Activated naive CD4-positive, alpha-beta T cell treated with anti-CD3 and anti-CD28 coated beads, Interleukin-2, amount 10 ng/mL, durations not matched to agents 7 days and 5 days (primary cell): ENCODE measurements around the gene TEP1.

Experiments
- CTCF ChIA-PET: fragments of 350-600 bp; sonication (Branson Sonifier 250); formaldehyde crosslinking; loops from one replicate; lab custom pipeline; 2021; ENCODE audit warnings: antibody characterized with exemption; lab: Charles Lee
- DNase-seq: peaks from one replicate; pipeline ENCODE4 v3.0.0-alpha.2; 2020
- H3K27ac Mint-ChIP-seq: one replicate; pipeline ENCODE4 v1.8.0; 2021; ENCODE audit warnings: mild to moderate bottlenecking, moderate library complexity, mixed read lengths
- H3K27me3 Mint-ChIP-seq: one replicate; pipeline ENCODE4 v1.8.0; 2021; ENCODE audit warnings: mild to moderate bottlenecking, mixed read lengths
- H3K36me3 Mint-ChIP-seq: one replicate; pipeline ENCODE4 v1.8.0; 2021; ENCODE audit warnings: mixed read lengths
- H3K4me1 Mint-ChIP-seq: one replicate; pipeline ENCODE4 v1.8.0; 2021; ENCODE audit warnings: mixed read lengths
- H3K4me3 Mint-ChIP-seq: one replicate; pipeline ENCODE4 v1.8.0; 2021; ENCODE audit warnings: mild to moderate bottlenecking, moderate library complexity, mixed read lengths
- H3K9me3 Mint-ChIP-seq: one replicate; pipeline ENCODE4 v1.8.0; 2021; ENCODE audit warnings: mixed read lengths

The TEP1 gene

GRCh38 chr14:20388159-20388558, 25.1 kb downstream of the TEP1 start:
- Mint-ChIP-seq H3K4me1 (no peaks in the 10 kb centered on the region), H3K27ac (no peak overlapping the region), H3K9me3 (no peaks in the 10 kb centered on the region), H3K4me3 (no peak overlapping the region), H3K36me3 (peaks cover 59% of the 10 kb centered on the region), H3K27me3 (no peaks in the 10 kb centered on the region)
- DNase-seq: no peak
- CTCF ChIA-PET: interaction anchor here (1.4 kb wide), 1 partner anchor 61 kb away, joined by 3 read pairs; no protein-coding TSS in a partner anchor

- H3K27me3 Mint-ChIP-seq: no peaks in the 10 kb centered on the region
- no peak overlapping the region for H3K4me3 Mint-ChIP-seq
- peaks cover 59% of the 10 kb centered on the region for H3K36me3 Mint-ChIP-seq
- peak overlapping the region; percentile 35 for H3K27ac Mint-ChIP-seq
- CTCF ChIA-PET: interaction anchor here (1.4 kb wide), 1 partner anchor 61 kb away, joined by 3 read pairs; no protein-coding TSS in a partner anchor
- no peak for DNase-seq
- H3K4me1 Mint-ChIP-seq: no peaks in the 10 kb centered on the region
- no peaks in the 10 kb centered on the region for H3K9me3 Mint-ChIP-seq
These were observed 25.7 kb downstream of the TEP1 start for GRCh38 chr14:20387576-20387975.

GRCh38 chr14:20386276-20386855, 26.9 kb downstream of the TEP1 start:
- Mint-ChIP-seq H3K27ac (no peak overlapping the region), H3K4me1 (no peaks in the 10 kb centered on the region), H3K36me3 (peaks cover 60% of the 10 kb centered on the region), H3K9me3 (no peaks in the 10 kb centered on the region), H3K27me3 (no peaks in the 10 kb centered on the region), H3K4me3 (no peak overlapping the region)
- CTCF ChIA-PET: no interaction called here
- DNase-seq: no peak

- Mint-ChIP-seq H3K27me3 (no peaks in the 10 kb centered on the region), H3K9me3 (no peaks in the 10 kb centered on the region), H3K36me3 (peaks cover 68% of the 10 kb centered on the region), H3K27ac (no peak overlapping the region), H3K4me3 (no peak overlapping the region), H3K4me1 (no peaks in the 10 kb centered on the region)
- CTCF ChIA-PET: interaction anchor here (1.2 to 1.5 kb wide), 2 partner anchors 9 to 31 kb away, joined by 3 to 6 read pairs; no protein-coding TSS in a partner anchor
- DNase-seq: no peak
These were observed 28.4 kb downstream of the TEP1 start for GRCh38 chr14:20384886-20385285.

GRCh38 chr14:20384321-20384720, 29.0 kb downstream of the TEP1 start:
- H3K27ac Mint-ChIP-seq: no peak overlapping the region

GRCh38 chr14:20383636-20384035, 29.7 kb downstream of the TEP1 start:
- no peak for DNase-seq
- no peaks in the 10 kb centered on the region for H3K9me3 Mint-ChIP-seq
- no peaks in the 10 kb centered on the region for H3K27me3 Mint-ChIP-seq
- CTCF ChIA-PET: no interaction called here
- H3K36me3 Mint-ChIP-seq: peaks cover 67% of the 10 kb centered on the region
- no peak overlapping the region for H3K4me3 Mint-ChIP-seq
- H3K27ac Mint-ChIP-seq: no peak overlapping the region
- no peaks in the 10 kb centered on the region for H3K4me1 Mint-ChIP-seq

More at GRCh38 chr14:20384321-20384720, 29.0 kb downstream of the TEP1 start:
- peaks cover 68% of the 10 kb centered on the region for H3K36me3 Mint-ChIP-seq
- CTCF ChIA-PET: interaction anchor here (1.2 to 1.5 kb wide), 2 partner anchors 8 to 31 kb away, joined by 3 to 6 read pairs; no protein-coding TSS in a partner anchor
- H3K4me1 Mint-ChIP-seq: no peaks in the 10 kb centered on the region
- DNase-seq: no peak
- H3K9me3 Mint-ChIP-seq: no peaks in the 10 kb centered on the region
- no peak overlapping the region for H3K4me3 Mint-ChIP-seq
- H3K27me3 Mint-ChIP-seq: no peaks in the 10 kb centered on the region

- Mint-ChIP-seq H3K9me3 (no peaks in the 10 kb centered on the region), H3K4me3 (no peak overlapping the region), H3K36me3 (peaks cover 63% of the 10 kb centered on the region), H3K4me1 (no peaks in the 10 kb centered on the region), H3K27ac (no peak overlapping the region), H3K27me3 (no peaks in the 10 kb centered on the region)
- CTCF ChIA-PET: no interaction called here
- DNase-seq: no peak
These were observed 30.3 kb downstream of the TEP1 start for GRCh38 chr14:20383032-20383431.

GRCh38 chr14:20382526-20382925, 30.8 kb downstream of the TEP1 start:
- no peaks in the 10 kb centered on the region for H3K27me3 Mint-ChIP-seq

GRCh38 chr14:20381341-20381740, 32.0 kb downstream of the TEP1 start:
- CTCF ChIA-PET: interaction anchor here (1.2 kb wide), 1 partner anchor 229 kb away, joined by 3 read pairs; no protein-coding TSS in a partner anchor
- Mint-ChIP-seq H3K4me3 (no peak overlapping the region), H3K27ac (no peak overlapping the region), H3K27me3 (no peaks in the 10 kb centered on the region), H3K36me3 (peaks cover 61% of the 10 kb centered on the region), H3K4me1 (no peaks in the 10 kb centered on the region), H3K9me3 (no peaks in the 10 kb centered on the region)
- no peak for DNase-seq

More at GRCh38 chr14:20382526-20382925, 30.8 kb downstream of the TEP1 start:
- no peak for DNase-seq
- H3K36me3 Mint-ChIP-seq: peaks cover 62% of the 10 kb centered on the region
- H3K4me3 Mint-ChIP-seq: no peak overlapping the region
- H3K27ac Mint-ChIP-seq: no peak overlapping the region
- no peaks in the 10 kb centered on the region for H3K9me3 Mint-ChIP-seq
- H3K4me1 Mint-ChIP-seq: no peaks in the 10 kb centered on the region
- CTCF ChIA-PET: no interaction called here

GRCh38 chr14:20380681-20381080, 32.6 kb downstream of the TEP1 start:
- Mint-ChIP-seq H3K9me3 (no peaks in the 10 kb centered on the region), H3K4me1 (no peaks in the 10 kb centered on the region), H3K4me3 (no peak overlapping the region), H3K27ac (no peak overlapping the region), H3K36me3 (peaks cover 60% of the 10 kb centered on the region), H3K27me3 (no peaks in the 10 kb centered on the region)
- DNase-seq: no peak
- CTCF ChIA-PET: no interaction called here

- H3K4me1 Mint-ChIP-seq: no peaks in the 10 kb centered on the region
- H3K4me3 Mint-ChIP-seq: no peak overlapping the region
- H3K9me3 Mint-ChIP-seq: no peaks in the 10 kb centered on the region
- CTCF ChIA-PET: interaction anchor here (1.5 kb wide), 1 partner anchor 52 kb away, joined by 3 read pairs; no protein-coding TSS in a partner anchor
- H3K27me3 Mint-ChIP-seq: no peaks in the 10 kb centered on the region
- no peak overlapping the region for H3K27ac Mint-ChIP-seq
- no peak for DNase-seq
- H3K36me3 Mint-ChIP-seq: peaks cover 61% of the 10 kb centered on the region
These were observed 33.6 kb downstream of the TEP1 start for GRCh38 chr14:20379743-20380142.

GRCh38 chr14:20377171-20377570, 36.1 kb downstream of the TEP1 start:
- DNase-seq: no peak
- Mint-ChIP-seq H3K9me3 (no peaks in the 10 kb centered on the region), H3K36me3 (peaks cover 62% of the 10 kb centered on the region), H3K4me1 (no peaks in the 10 kb centered on the region), H3K27me3 (no peaks in the 10 kb centered on the region), H3K27ac (no peak overlapping the region), H3K4me3 (no peak overlapping the region)
- CTCF ChIA-PET: no interaction called here

GRCh38 chr14:20376071-20376588, 37.2 kb downstream of the TEP1 start:
- no peak overlapping the region for H3K27ac Mint-ChIP-seq
- peaks cover 62% of the 10 kb centered on the region for H3K36me3 Mint-ChIP-seq
- CTCF ChIA-PET: interaction anchor here (0.7 to 1.6 kb wide), 3 partner anchors 9 to 49 kb away, joined by 3 to 4 read pairs (median 3); no protein-coding TSS in a partner anchor
- no peaks in the 10 kb centered on the region for H3K27me3 Mint-ChIP-seq
- no peak overlapping the region for H3K4me3 Mint-ChIP-seq
- no peaks in the 10 kb centered on the region for H3K4me1 Mint-ChIP-seq
- no peak for DNase-seq
- H3K9me3 Mint-ChIP-seq: no peaks in the 10 kb centered on the region

- no peak for DNase-seq
- CTCF ChIA-PET: interaction anchor here (0.7 to 1.6 kb wide), 4 partner anchors 9 to 49 kb away, joined by 3 to 4 read pairs (median 3); no protein-coding TSS in a partner anchor
- no peaks in the 10 kb centered on the region for H3K27me3 Mint-ChIP-seq
- H3K36me3 Mint-ChIP-seq: peaks cover 62% of the 10 kb centered on the region
- no peaks in the 10 kb centered on the region for H3K4me1 Mint-ChIP-seq
- H3K9me3 Mint-ChIP-seq: no peaks in the 10 kb centered on the region
- H3K4me3 Mint-ChIP-seq: no peak overlapping the region
- H3K27ac Mint-ChIP-seq: no peak overlapping the region
These were observed 37.8 kb downstream of the TEP1 start for GRCh38 chr14:20375471-20375870.

- H3K27me3 Mint-ChIP-seq: no peaks in the 10 kb centered on the region
- H3K4me1 Mint-ChIP-seq: no peaks in the 10 kb centered on the region
- H3K36me3 Mint-ChIP-seq: peaks cover 66% of the 10 kb centered on the region
- H3K4me3 Mint-ChIP-seq: no peak overlapping the region
- H3K9me3 Mint-ChIP-seq: no peaks in the 10 kb centered on the region
- peak overlapping the region; percentile 39 for H3K27ac Mint-ChIP-seq
- no peak for DNase-seq
- CTCF ChIA-PET: interaction anchor here (0.6 kb wide), 1 partner anchor 790 kb away, joined by 4 read pairs; no protein-coding TSS in a partner anchor
These were observed 40.5 kb downstream of the TEP1 start for GRCh38 chr14:20372796-20373195.
